HG03571 (cell line): ENCODE data around the gene LHX4.

Experiments
- ATAC-seq: cut with Tn5 transposase; IDR thresholded peaks from one replicate; pipeline ENCODE4 v1.9.1; 2021; ENCODE audit not compliant: unreplicated experiment

Gene LHX4

GRCh38 chr1:180229483-180230415 lies at the start of gene LHX4:
Gene LHX4, plus strand, starts transcription at chr1:180230264. Its CDS starts 266 bp downstream, at chr1:180230530.
- ATAC-seq: peak; percentile 45

DNA sequence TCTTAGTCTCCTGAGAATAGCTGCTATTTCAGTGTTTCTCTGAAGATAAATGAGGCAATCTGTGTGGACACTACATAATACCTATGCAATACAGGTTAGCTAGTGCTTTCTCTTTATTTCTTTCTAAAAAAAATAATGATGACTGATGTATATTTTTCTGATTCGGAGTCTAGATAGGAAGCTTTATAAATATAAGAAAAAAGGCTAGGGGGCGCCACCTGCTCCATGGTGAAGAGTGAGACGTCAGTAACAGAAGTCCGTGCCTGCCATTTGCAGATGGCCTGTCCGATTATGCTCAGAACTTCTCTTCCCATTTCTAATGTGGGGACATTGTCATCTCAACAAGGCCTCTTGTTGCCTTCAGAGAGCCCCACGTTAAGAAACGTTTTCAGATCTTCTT lies 49.0 kb upstream of the LHX4 start:
- ATAC-seq: no peak

- no peak for ATAC-seq
Measured at GRCh38 chr1:180181996-180182642, 47.9 kb upstream of the LHX4 start.

DNA sequence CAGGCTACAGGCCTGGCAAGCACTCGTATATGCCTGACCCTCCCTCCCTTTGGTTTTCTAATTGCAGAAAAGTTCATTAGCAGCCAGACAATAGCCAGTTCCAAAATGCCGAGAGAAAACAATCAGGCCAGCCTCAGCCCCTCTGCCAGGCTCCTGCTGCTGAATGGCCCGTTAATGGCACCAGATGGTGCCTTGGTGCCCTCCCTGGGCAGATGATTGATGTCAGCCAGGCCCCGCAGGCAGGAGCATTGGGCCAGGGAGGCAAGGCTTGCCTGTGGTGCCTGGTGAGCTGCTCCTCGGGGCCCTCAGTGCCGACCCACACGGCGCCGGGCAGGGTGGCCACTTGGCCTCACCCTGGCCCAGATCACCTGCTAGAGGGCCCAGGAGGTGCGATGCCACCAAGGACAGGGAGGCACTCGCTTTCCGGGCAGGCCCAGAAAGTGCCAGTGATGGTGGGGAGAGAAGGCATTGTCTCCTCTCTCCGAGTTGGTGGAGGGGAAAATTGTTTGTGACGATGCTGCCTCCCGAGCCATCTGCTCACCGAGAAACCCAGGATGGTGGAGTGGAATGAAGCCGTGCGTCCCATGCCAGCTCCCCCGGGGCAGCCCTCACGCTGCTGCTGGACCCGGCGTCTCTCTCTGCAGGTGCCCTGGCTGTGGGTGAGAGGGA lies 47.3 kb upstream of the LHX4 start:
- no peak for ATAC-seq

- ATAC-seq: no peak
Measured at GRCh38 chr1:180183426-180183825, 46.6 kb upstream of the LHX4 start.

- ATAC-seq: no peak
Measured at GRCh38 chr1:180184041-180184440, 46.0 kb upstream of the LHX4 start.

DNA sequence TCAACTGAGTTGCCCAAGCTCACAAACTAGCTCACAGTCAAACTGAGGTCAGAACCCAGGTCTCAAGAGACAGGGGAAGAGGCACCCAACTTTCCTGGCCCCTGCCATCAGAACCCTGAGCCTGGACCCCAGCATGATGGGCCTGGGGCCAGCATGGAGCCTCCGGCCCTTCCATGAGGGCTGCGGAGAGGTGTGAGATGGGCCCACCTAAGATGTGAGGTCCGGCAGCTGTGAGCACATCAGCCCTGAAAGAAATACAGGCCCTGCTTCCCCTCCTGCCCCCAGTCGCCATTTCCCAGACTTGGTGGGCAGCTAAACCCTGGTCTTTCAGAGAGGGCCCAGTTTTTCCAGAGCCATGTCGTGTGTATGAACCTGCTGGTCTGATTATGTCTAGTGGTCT lies 44.8 kb upstream of the LHX4 start:
- ATAC-seq: no peak

- ATAC-seq: no peak
Measured at GRCh38 chr1:180185971-180186645, 44.0 kb upstream of the LHX4 start.

DNA sequence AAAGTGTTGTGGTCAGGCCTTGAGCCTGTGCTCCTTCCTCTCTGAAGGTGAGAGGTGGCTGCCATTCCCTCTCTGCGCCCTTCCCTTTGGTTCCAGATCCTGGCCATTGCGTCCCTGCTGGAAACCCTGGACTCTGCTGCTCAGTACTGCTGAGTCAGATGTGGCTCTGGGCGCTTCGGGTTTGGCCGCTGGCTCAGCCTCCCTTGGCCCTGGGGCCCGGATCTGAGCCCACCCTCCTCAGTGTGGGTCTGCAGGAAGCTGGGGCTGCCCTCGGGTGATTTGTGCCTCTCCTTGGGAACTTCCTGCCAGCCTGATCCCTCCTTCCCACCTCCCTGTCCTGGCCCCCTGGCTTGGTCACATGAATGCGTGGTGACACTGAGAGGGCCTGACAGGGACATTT lies 43.2 kb upstream of the LHX4 start:
- ATAC-seq: no peak

GRCh38 chr1:180187626-180188025 lies 42.4 kb upstream of the LHX4 start:
- ATAC-seq: no peak

DNA sequence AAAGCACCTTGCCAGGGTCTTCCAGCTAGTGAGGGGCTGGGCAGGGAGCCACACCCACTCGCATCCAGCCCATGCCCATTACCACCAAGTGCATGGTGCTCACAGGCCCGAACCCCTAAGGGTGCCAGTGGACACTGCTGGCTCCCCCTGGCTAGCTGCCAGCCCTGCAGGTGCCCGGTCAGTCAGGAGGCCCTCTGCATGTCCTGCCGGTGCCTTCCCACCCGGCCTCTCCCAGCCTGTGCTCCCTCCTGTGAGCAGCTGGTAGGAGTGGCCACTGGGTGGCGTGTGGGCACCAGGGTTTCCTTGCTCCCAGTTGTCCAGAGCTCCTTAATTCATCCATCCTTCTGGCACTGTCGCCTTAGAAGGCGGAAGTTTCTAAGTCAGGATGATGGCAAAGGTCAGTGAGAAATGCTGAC lies 42.0 kb upstream of the LHX4 start:
- no peak for ATAC-seq

DNA sequence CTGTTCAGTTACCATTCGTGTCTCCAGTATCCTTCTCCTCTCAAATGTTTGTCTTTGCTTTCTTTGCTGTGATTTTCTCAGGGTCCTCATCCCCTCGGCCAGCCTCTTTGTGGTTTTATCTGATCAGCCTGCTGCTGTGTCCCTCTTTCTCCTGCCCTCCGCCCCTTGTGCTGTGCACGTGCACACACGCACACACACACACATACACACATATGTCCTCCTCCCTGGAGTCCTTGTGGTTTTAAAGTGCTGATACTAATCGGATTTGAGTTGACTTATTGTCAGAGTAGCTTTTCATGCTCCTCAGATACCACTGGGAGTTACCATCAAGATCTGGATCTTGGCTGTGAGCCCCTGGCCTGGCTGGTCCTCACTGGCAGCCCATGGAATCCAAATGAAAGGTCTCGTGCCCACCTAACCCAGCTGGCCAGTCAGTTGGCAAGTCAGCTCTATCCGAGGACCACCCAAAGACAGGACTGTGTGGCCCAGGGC lies 41.3 kb upstream of the LHX4 start:
- ATAC-seq: no peak

DNA sequence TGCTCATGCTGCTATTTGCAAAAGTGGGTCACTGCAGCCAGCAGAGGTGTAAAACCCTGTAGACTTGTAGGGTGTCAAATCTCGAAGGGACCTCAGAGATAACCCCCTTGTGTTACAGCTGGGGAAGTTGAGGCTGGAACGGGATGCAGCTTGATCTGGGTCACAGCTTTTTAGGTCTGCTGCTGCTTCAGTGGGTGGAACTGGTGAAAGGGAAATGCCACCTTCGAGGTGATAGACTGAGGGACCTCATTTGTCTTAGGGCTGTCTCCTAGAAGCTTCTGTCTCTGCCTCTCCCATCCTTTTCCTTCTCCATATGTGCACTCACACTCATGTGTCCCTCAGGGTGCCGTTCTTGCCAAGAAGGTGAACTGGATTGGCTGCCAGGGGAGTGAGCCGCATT lies 40.0 kb upstream of the LHX4 start:
- no peak for ATAC-seq

GRCh38 chr1:180192172-180192571 lies 37.9 kb upstream of the LHX4 start:
- ATAC-seq: no peak

DNA sequence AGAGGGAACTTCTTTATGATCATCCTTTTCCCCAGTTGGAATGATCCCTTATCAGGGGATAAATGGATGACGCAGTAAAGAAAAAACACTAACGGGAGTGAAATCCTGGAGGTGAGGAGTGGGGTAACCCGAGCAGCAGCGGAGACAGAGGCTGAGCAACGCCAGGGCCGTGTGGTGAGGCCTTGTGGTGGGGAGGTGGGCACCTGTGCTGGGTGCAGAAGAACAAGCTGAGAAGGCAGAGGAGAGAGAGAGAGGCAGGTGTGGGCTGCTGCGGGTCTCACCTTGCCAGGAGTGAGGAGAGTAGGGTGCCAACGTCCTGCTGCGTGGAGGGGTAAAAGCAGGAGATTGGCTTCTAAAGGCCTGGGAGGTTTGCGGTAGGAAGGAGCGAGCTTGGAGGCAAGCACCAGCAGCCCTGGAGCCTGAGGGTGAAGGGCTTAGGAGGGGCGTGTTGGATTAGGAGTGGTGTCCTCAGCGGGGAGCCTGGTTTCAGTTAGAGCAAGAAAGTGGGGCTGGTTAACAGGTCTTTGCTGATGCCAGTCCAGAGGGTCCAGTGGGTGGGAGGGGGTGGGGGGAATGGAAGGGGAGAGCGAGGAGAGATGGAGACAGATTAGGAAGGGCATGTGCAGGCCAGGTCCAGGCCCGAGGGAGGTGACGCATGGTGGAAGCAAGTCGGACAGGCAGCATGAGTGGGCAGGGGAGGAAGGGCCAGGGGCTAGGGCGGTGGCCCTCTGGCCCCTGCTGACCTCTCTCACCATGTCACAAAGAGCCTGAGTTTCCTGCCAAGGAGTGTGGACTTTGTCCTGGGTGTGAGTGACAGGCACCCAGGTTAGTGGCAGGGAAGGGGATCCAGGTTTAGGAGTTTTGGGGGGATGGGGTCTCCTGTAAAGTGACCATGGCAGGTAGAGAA lies 36.7 kb upstream of the LHX4 start:
- ATAC-seq: no peak

DNA sequence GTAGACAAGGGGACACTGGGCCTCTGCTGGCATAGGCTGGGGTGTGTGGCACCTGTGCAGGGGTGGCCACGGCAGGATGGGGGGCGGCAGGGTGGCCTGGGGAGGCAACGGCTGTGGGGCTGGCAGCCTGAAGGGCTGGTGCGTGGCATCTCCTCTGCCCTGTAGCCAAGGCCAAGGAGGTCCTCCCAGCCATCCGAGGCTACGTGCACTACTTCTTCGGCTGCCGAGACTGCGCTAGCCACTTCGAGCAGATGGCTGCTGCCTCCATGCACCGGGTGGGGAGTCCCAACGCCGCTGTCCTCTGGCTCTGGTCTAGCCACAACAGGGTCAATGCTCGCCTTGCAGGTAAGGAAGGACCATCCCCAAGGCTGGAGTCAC lies 36.0 kb upstream of the LHX4 start:
- ATAC-seq: no peak

GRCh38 chr1:180194546-180195207 lies 35.4 kb upstream of the LHX4 start:
- no peak for ATAC-seq

- ATAC-seq: no peak
Measured at GRCh38 chr1:180195401-180195800, 34.7 kb upstream of the LHX4 start.

DNA sequence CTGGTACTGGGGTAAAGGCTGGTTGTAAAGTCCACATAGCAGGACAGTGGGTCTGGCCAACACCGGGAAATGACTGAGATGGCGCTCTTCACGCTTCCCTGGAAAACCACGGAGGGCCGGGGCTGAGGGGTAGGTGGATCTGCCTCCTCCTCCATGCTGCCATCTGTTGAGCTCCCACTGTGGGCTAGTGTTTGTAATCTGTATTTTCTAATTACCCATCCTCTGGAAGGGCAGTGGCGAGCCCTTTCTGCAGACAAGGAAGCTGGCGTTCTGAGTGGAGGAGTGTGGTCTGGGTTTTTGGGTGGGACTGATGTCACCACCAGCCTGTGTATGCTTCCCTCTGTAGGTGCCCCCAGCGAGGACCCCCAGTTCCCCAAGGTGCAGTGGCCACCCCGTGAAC lies 34.1 kb upstream of the LHX4 start:
- ATAC-seq: no peak
